Measurements from ENCODE around the gene MUS81. TPM values are rescaled to one million over a fixed set of nuclear protein-coding genes. Genes with fewer than 3 reads are reported as not detected.

The MUS81 gene
- total and polyA plus RNA-seq, 2 of the 13 experiments (the other 11 are each of a cell fraction or from before 2014, with no cell fraction given) = 25.6 to 30.2 TPM

GRCh38 chr11:65899356-65900124, 39.3 kb downstream of the MUS81 start (continued):
- TF ChIP-seq RCOR2 (CRISPR knock-in tag; IDR thresholded peaks at IDR 0.05) = no peak
- TF ChIP-seq ZNF660 (CRISPR knock-in tag; IDR thresholded peaks at IDR 0.05; ENCODE audit: borderline replicate concordance, low read depth) = no peak
- TF ChIP-seq SOX5 (CRISPR knock-in tag; IDR thresholded peaks at IDR 0.05; ENCODE audit: borderline replicate concordance) = peak; percentile 6; the same call in 1 of the 2 replicates
- peak; percentile 92 for TF ChIP-seq FOSL2 (CRISPR knock-in tag; IDR thresholded peaks at IDR 0.05)
- TF ChIP-seq ZNF549 (CRISPR knock-in tag; IDR thresholded peaks at IDR 0.05) = no peak
- TF ChIP-seq SYNCRIP (IDR thresholded peaks at IDR 0.05; ENCODE audit: insufficient read depth, low read depth, low read length) = no peak
- no peak; the same call in 1 of the 2 replicates for TF ChIP-seq MAFF (IDR thresholded peaks at IDR 0.05; ENCODE audit: low read depth, low read length)
- no peak for TF ChIP-seq ETS1 (CRISPR knock-in tag; IDR thresholded peaks at IDR 0.05)
- no peak for TF ChIP-seq ZNF3 (CRISPR knock-in tag; IDR thresholded peaks at IDR 0.05)
- peak in 1 of 2 experiments; percentile 76; a peak in 1 of 4 replicates for TF ChIP-seq KLF16 (CRISPR knock-in tag; IDR thresholded peaks at IDR 0.05)
- no peak for TF ChIP-seq PBX3 (CRISPR knock-in tag; IDR thresholded peaks at IDR 0.05; ENCODE audit: borderline replicate concordance)
- TF ChIP-seq HNF1A (IDR thresholded peaks at IDR 0.05; ENCODE audit: low read depth) = no peak
- TF ChIP-seq HNF1A (CRISPR knock-in tag; IDR thresholded peaks at IDR 0.05; ENCODE audit: borderline replicate concordance) = no peak
- no peak for TF ChIP-seq ZNF619 (CRISPR knock-in tag; IDR thresholded peaks at IDR 0.05)
- no peak; the same call in 1 of the 2 replicates for TF ChIP-seq MZF1 (CRISPR knock-in tag; IDR thresholded peaks at IDR 0.05; ENCODE audit: borderline replicate concordance)
- no peak for TF ChIP-seq TRAFD1 (CRISPR knock-in tag; IDR thresholded peaks at IDR 0.05; ENCODE audit: borderline replicate concordance)
- TF ChIP-seq CERS6 (CRISPR knock-in tag; IDR thresholded peaks at IDR 0.05) = no peak
- peak; percentile 51; the same call in 1 of the 2 replicates for TF ChIP-seq MYPOP (CRISPR knock-in tag; IDR thresholded peaks at IDR 0.05)

All from HepG2 (cell line).